HPDE6-E6E7 (cell line): ENCODE data around the gene DHRSX.
"Not testable (repeated sequence)": the region's sequence is repeated elsewhere in the genome, so short reads cannot be mapped to it uniquely, and the experiment has no call there.

ENCODE experiments used
- DNase-seq: peaks from one replicate; pipeline ENCODE4 v3.0.0; 2011; ENCODE audit warnings: missing footprints; ENCODE audit errors: extremely low spot score

The DHRSX gene

DNA sequence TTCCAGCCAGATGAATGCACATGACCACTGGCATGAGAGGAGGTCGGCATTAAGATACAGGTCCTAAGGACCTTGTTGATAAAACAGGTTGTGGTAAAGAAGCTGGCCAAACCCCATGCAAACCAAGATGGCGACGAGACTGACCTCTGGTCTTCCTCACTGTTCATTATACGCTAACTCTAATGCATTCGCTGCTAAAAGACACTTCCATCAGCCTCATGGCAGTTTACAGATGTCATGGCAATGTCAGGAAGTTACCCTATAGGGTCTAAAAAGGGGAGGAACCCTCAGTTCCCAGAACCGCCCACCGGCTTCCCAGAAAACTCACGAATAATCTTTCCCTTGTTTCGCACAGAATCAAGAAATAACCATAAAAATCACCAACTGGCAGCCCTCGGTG lies 182.4 kb downstream of the DHRSX start:
- DNase-seq = no peak

DNA sequence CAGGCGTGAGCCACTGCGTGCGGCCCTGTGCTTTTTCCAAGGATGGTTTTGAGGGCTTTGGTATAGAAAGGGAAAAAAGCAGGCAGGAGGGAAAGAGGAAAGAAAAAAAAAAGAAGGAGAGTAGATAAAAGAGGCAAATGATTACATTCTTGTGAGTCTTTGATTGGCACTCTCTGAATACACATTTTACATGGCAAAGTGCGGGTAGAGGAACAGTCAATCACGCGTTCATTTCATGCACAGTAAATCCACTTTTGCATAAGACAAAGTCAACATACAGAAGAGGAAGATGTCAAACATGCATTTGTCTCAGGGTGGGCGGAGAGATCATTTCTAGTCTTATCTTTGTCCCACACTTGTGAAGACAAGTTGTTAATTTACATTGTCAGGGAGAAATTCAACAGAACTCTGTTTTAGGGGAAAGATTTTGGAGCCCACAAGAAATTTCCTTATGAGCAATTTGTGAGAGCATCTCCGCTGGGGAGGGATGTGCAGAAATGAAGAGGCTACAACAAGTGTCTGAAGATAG lies 183.2 kb downstream of the DHRSX start:
- no peak for DNase-seq

DNA sequence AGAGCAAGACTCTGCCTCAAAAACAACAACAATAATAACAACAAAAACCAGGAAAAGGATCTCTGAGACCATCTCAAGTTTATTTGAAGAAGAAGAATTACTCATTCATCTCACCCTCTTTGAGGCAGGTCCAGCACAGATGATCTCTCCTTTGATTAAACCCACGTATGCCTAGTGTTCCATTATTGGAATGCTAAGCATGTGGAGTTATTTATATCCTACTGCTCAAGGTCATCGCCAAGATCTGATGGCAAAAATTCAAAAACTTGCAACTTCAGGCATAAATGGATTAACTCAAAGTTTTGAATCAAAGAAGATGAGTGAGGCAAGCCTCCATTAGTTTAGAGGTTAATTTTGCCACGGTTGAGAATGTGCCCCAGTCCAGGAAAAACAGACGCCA lies 184.2 kb downstream of the DHRSX start:
- DNase-seq = no peak

DNA sequence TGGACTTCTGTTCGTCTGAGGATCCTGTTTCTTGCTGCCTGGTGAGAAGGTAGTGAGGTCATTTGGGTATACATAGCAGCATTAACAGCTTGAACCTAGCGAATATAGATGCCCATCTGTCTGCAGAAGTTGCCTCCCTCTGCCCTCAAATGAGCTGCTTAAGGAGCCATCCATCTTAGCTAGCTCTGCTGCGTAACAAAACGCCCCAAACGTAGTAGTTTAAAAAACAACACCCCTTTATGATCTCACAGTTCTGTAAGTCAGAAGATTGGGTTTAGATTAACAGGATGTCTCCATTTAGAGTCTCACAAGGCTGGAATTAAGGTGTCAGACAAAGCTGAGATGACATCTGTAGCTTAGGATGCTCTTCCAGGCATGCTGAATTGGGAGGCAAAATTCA lies 185.3 kb downstream of the DHRSX start:
- DNase-seq = no peak

GRCh38 chrX:2314831-2315365 lies 185.9 kb downstream of the DHRSX start:
- DNase-seq = no peak

DNA sequence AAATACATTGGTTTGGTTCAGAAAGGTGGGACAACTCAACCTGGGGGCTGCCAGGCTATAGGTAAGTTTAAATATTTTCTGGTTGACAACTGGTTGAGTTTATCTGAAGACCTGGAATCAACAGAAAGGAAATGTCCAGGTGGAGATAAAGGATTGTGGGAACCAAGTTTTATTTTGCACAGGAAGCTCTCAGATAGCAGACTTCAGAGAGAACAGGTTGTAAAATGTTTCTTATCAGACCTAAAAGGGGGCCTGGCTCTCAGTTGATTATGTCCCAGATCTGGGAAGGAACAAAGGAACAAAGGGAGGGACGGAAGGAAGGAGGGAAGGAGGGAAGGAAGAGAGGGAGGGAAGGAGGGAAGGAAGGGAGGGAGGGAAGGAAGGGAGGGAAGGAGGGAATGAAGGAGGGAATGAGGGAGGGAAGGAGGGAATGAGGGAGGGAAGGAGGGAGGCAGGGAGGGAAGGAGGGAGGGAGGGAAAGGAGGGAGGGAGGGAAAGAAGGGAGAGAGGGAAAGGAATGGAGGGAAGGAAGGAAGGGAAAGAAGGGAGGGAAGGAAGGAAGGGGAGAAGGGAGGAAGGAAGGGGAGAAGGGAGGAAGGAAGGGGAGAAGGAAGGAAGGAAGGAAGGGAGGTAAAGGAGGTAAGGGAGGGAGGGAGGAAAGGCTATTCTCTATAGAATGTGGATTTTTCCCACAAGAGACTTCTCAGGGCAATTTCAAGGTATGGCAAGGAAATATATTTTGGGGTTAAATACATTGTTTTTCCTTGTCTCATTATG lies 186.7 kb downstream of the DHRSX start:
- no peak for DNase-seq

DNA sequence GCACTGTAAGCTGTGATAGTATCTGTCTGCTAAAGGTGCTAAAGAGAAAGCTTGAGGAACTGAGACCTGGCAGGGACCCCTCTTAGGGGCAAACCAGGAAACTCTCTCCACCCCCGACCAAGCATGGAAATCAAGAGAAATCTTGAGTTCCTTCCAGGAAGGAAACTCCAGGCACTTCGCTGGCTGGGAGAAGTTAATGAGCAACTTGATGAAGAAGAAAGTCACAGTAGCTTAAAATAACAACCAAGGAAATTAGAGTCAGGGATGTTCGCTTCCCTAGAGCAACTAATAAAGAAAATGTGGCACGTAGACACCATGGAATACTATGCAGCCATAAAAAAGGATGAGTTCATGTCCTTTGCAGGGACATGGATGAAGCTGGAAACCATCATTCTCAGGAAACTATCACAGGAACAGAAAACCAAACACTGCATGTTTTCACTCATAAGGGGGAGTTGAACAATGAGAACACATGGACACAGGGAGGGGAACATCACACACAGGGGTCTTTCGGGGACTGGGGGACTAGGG lies 188.7 kb downstream of the DHRSX start:
- not testable (repeated sequence) for DNase-seq

DNA sequence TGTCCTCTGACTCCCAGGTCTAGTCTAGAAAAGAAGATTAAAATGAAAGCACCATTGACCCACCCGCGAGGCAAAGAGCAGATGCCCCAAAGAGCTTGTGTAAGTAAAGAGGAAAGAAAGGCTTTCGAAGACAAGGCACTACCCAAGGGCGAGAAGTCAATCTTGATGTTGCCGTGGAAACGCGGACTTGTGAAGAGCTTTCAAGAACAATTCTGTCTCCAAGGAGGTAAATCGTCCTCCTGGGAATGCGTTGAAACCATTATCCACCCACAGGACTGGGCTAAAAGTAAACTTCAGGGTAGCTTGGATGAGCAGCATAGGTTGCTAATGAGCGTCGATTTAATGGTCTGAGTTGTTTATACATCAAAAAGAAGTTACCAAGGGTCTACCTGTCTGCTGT lies 189.3 kb downstream of the DHRSX start:
- DNase-seq = no peak

DNA sequence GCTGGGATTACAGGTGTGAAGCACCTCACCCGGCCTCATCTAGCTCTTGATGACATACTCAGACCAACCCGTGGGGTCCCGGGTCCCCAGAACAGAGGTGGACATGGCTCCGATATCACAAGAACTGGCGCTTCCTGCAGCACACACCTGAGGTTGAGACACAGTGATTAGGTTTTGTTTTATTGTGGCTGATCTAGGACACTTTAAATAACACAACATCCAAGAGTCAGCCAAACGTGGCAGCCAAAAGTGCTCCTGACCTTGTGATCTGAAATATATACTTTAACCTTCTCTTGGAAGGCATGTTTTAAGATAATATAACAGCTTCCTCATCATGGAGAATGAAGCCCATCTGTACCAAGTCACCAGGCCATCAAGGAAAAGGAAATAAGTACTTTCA lies 198.9 kb downstream of the DHRSX start:
- no peak for DNase-seq

DNA sequence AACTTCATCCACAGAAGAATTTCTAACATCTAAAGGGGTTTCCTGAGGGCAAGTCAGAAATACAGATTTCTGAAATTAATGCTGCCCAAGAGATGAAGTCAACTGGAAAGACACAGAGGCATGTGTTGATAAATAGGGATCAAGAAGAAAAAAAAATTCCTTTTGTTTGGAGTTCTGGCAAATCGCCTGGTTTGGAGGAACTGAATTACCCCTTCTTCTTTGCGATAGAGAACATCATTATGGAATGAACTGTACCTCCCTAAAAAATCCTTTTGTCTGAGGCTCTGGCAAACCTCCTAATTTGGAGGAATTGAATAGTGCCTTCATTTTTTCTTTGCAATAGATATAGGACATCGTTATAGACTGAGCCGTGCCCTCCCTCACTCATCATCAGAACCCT lies 200.9 kb downstream of the DHRSX start:
- DNase-seq = no peak

DNA sequence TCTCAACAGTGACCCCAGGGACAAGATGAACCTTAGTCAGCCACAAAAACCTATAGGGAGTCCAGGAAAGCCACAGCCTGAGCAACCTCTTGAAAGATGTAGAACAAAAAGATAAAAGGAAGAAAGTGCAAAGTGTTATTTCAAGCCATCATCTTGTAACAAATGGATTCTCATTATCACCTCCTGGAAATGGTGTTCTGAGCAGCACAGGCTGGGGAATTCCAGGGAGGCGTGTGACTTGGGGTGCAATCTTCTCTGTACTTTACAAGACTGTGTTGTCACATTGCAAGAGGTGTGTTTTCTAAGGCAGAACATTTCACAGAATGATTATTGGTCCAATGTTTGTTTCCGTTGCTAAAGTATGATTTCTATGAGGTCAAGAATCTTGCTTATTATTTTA lies 214.0 kb downstream of the DHRSX start:
- DNase-seq = no peak

DNA sequence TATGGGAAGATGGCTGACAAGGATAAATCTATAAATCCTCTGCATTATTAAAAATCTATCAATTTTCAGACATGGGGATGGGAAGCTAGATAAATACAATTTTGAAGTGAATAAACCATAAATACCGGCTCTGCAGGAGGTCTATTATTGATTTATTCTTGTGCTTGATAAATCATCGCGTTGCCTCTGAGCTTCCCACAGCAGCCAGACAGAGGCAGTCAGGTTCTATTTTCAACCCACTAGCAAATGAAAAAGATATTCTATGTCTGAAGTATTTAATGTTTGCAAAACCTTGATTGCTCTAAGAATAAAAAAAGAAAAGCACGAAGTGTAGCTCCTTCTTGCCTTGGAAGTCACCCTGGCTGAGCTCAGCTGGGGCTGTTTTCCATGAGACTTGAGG lies 216.2 kb downstream of the DHRSX start:
- no peak for DNase-seq

DNA sequence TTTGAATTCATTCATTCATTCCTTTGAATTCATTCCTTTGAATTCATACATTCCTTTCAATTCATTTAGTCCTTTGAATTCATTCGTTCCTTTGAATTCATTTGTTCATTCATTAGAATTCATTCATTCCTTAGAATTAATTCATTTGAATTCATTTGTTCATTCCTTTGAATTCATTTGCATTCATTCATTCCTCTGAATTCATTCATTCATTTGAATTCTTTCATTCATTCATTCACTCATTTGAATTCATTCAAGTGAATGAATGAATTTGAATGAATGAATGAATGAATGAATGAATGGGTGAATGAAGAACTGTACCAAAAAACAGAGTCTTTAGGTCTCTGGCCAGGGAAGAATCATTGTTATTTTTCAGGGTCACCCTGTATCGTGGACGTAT lies 216.6 kb downstream of the DHRSX start:
- no peak for DNase-seq

GRCh38 chrX:2283111-2283859 lies 217.5 kb downstream of the DHRSX start:
- DNase-seq = no peak

DNA sequence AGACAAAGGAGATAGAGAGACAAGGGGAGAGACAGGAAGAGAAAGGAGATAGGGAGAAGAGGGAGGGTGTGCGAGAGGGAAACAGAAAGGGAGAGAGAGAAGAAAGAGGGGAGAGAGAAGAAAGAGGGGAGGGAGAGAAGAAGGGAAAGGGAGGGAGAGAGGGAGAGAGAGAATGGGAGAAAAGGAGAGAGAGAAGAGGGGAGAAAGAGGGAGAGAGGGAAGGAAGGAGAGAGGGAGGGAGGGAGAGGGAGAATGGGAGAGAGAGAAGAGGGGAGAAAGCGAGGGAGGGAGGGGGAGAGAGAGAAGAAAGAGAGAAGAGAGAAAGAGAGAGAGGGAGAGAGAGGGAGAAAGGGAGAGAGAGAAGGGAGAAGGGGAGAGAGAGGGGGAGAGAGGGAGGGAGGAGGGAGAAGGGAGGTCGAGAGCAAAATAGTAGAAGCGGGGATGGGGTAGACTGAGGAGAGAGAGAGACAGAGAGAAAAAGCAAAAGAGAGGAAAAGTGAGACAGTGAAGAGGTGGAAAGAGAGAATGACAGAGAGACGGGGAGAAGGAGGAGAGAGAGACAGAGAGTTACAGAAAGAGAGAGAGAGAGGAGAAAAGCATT lies 218.2 kb downstream of the DHRSX start:
- DNase-seq = no peak

- DNase-seq = no peak
Measured at GRCh38 chrX:2272337-2272736, 228.4 kb downstream of the DHRSX start.

- DNase-seq = not testable (repeated sequence)
Measured at GRCh38 chrX:2271595-2271994, 229.2 kb downstream of the DHRSX start.

DNA sequence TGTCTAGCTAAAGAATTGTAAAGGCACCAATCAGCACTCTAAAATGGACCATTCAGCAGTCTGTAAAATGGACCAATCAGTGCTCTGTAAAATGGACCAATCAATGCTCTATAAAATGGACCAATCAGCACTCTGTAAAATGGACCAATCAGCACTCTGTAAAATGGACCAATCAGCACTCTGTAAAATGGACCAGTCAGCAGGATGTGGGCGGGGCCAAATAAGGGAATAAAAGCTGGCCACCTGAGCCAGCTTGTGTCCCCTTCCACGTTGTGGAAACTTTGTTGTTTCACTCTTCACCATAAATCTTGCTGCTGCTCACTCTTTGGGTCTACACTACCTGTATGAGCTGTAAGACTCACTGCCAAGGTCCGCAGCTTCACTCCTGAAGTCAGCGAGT lies 230.0 kb downstream of the DHRSX start:
- not testable (repeated sequence) for DNase-seq

- no peak for DNase-seq
Measured at GRCh38 chrX:2267890-2268289, 232.9 kb downstream of the DHRSX start.

- no peak for DNase-seq
Measured at GRCh38 chrX:2266445-2267349, 234.1 kb downstream of the DHRSX start.
